Measurements from ENCODE around the gene ANKRD39. TPM values are rescaled to one million over a fixed set of nuclear protein-coding genes. Genes with fewer than 3 reads are reported as not detected.

Gene ANKRD39
- total RNA-seq, 1 donor = 5.1 TPM

DNA sequence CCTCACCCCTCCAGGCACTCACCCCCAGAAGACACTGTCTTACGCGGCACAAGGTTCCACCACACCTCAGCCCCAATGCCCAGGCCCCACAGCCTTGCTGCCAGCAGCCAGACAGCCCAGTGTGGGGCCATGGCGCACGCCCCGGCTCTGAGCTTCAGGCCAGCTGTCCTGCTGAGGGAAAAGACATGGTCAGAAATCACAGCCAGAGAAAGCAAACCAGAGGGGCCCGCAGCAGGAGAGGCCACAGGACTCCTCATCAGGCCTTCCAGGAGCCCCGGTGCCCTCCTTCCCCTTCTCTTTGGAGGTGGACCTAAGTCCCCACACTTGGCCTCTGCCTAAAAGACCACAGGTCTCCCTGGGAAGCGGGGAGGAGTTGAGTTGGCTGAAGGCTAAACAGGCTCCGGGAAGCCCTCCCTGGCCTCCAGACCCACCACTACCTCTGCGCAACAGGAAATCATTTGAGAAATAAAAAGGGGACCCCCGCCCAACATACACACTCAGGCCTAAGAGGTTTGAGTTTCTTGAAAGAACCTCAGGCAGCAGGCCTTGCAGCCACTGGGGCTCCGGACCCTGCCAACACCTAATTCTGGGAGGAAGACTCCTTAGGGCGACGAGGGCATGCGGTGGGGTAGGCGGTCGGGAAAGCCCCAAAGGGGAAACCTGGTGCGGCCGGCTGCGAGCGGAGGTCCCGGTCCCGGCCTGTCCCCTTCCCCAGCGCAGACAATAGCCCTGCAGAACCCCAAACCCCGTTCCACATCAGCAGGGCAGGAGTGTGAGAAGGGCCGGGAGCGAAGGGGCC lies 10.1 kb upstream of the ANKRD39 start:
- Histone ChIP-seq H2AFZ (ENCODE audit: low read length) (peak overlapping the region; percentile 70), H3K27ac (ENCODE audit: low read depth, low read length) (peak overlapping the region; percentile 73)
- DNase-seq (ENCODE audit: insufficient read length, low spot score, missing footprints) = peak; percentile 94

DNA sequence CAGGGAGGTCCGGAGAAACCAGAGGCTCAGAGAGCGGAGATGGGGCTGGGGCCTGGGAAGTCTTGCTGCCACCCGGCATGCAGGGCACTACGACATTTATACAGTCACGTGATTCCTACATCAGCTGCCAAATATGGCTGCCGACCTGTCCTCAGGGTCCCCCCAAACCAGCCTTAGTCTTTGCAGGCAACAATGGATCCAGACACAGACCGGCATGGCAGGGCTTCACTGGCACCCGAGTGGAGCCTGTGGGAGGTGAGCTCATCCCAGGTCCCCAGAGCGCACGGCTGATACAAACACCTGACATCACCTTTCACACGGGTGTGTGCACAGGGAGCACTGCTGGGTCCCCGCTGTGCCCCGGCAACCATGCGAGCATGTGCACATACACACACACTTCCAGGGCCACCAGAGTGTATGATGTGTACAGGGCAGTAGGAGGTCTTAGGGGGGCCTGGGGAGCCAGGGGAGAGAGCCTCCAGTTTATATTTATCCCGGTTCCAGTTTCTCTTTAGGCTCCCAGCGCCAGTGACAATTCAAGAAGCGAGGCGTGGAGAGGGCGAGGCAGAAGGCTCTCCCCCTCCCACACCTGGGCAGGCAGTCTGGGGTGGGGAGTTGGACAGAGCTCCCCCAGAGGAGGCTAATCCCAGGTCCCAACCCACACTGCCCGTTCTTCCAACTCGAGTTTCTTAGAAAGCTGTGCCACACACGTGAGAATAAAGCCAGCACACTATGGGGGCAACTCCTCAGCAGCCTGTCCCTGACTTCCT lies 9.4 kb upstream of the ANKRD39 start:
- Histone ChIP-seq H3K4me1 (ENCODE audit: insufficient read depth, low read length) (peaks cover 15% of the 10 kb centered on the region), H3K27ac (ENCODE audit: low read depth, low read length) (peak overlapping the region; percentile 73), H3K27me3 (ENCODE audit: insufficient read depth, low read length) (no peaks in the 10 kb centered on the region), H3K4me2 (ENCODE audit: insufficient read depth, low read length) (peak overlapping the region; percentile 93), H3K4me3 (ENCODE audit: insufficient read depth, low read length) (peak overlapping the region; percentile 88), H3K36me3 (ENCODE audit: insufficient read depth, low read length) (peaks cover 41% of the 10 kb centered on the region), H4K20me1 (ENCODE audit: insufficient read depth, low read length) (peaks cover 46% of the 10 kb centered on the region), H3K9me3 (ENCODE audit: low read depth, low read length) (no peaks in the 10 kb centered on the region), H2AFZ (ENCODE audit: low read length) (no peak overlapping the region), H3K79me2 (ENCODE audit: insufficient read depth, low read length) (peaks cover 39% of the 10 kb centered on the region)
- TF ChIP-seq, protein P1, sequence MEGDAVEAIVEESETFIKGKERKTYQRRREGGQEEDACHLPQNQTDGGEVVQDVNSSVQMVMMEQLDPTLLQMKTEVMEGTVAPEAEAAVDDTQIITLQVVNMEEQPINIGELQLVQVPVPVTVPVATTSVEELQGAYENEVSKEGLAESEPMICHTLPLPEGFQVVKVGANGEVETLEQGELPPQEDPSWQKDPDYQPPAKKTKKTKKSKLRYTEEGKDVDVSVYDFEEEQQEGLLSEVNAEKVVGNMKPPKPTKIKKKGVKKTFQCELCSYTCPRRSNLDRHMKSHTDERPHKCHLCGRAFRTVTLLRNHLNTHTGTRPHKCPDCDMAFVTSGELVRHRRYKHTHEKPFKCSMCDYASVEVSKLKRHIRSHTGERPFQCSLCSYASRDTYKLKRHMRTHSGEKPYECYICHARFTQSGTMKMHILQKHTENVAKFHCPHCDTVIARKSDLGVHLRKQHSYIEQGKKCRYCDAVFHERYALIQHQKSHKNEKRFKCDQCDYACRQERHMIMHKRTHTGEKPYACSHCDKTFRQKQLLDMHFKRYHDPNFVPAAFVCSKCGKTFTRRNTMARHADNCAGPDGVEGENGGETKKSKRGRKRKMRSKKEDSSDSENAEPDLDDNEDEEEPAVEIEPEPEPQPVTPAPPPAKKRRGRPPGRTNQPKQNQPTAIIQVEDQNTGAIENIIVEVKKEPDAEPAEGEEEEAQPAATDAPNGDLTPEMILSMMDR (IDR thresholded peaks at IDR 0.05; ENCODE audit: extremely low read depth, low read depth, low read length) = no peak
- DNase-seq (ENCODE audit: insufficient read length, low spot score, missing footprints) = peak; percentile 88

More for the DNA sequence above, 10.1 kb upstream of the ANKRD39 start:
- Histone ChIP-seq H3K27me3 (ENCODE audit: insufficient read depth, low read length) (no peaks in the 10 kb centered on the region), H4K20me1 (ENCODE audit: insufficient read depth, low read length) (peaks cover 46% of the 10 kb centered on the region), H3K79me2 (ENCODE audit: insufficient read depth, low read length) (peaks cover 39% of the 10 kb centered on the region), H3K36me3 (ENCODE audit: insufficient read depth, low read length) (peaks cover 38% of the 10 kb centered on the region), H3K9me3 (ENCODE audit: low read depth, low read length) (no peaks in the 10 kb centered on the region), H3K4me2 (ENCODE audit: insufficient read depth, low read length) (peak overlapping the region; percentile 93), H3K4me3 (ENCODE audit: insufficient read depth, low read length) (peak overlapping the region; percentile 88), H3K4me1 (ENCODE audit: insufficient read depth, low read length) (peaks cover 20% of the 10 kb centered on the region)
- TF ChIP-seq, protein P1 (IDR thresholded peaks at IDR 0.05; ENCODE audit: extremely low read depth, low read depth, low read length) = no peak

DNA sequence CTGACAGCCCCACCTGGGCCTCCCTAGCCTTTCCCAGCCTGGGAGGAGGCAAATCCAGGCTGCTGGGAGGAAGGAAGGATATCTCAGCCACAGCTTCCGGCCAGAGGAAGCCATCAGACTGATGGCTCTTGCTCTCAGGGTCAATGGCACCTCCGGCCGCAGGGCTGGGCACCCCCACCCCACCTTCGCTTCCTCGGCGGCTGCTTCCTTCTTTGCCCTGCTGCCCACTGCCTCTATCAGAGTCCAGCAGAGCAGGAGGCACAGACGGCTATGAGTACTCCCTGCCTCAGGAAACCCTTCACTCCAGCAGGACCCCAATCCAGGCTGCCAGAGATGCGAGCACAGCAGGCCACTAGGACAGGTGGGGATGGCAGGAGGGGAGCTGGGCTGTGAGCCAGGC lies 8.8 kb upstream of the ANKRD39 start:
- H4K20me1 ChIP-seq (ENCODE audit: insufficient read depth, low read length) = peaks cover 47% of the 10 kb centered on the region
- no peak overlapping the region for H3K4me3 ChIP-seq (ENCODE audit: insufficient read depth, low read length)
- H3K36me3 ChIP-seq (ENCODE audit: insufficient read depth, low read length) = peaks cover 47% of the 10 kb centered on the region

More for the DNA sequence above, 8.8 kb upstream of the ANKRD39 start:
- DNase-seq (ENCODE audit: insufficient read length, low spot score, missing footprints) = peak; percentile 87
- no peaks in the 10 kb centered on the region for H3K9me3 ChIP-seq (ENCODE audit: low read depth, low read length)
- H3K27me3 ChIP-seq (ENCODE audit: insufficient read depth, low read length) = no peaks in the 10 kb centered on the region
- H3K4me1 ChIP-seq (ENCODE audit: insufficient read depth, low read length) = peaks cover 15% of the 10 kb centered on the region
- TF ChIP-seq, protein P1 (IDR thresholded peaks at IDR 0.05; ENCODE audit: extremely low read depth, low read depth, low read length) = no peak
- peaks cover 39% of the 10 kb centered on the region for H3K79me2 ChIP-seq (ENCODE audit: insufficient read depth, low read length)
- H3K27ac ChIP-seq (ENCODE audit: low read depth, low read length) = no peak overlapping the region
- H2AFZ ChIP-seq (ENCODE audit: low read length) = no peak overlapping the region
- H3K4me2 ChIP-seq (ENCODE audit: insufficient read depth, low read length) = peak overlapping the region; percentile 93

All from osteoblast (primary cell).